ENCODE data around the gene IRGQ.

Gene IRGQ

GRCh38 chr19:43607238-43608205 is 11.6 kb upstream of the IRGQ start (continued):
- TF ChIP-seq KLF7 (tag by site-specific recombination; IDR thresholded peaks at IDR 0.05; ENCODE audit: borderline replicate concordance): 0 out of 2 replicates have a peak, but pooled peaks have one; percentile 36
- no peak for TF ChIP-seq OSR2 (tag by site-specific recombination; IDR thresholded peaks at IDR 0.05)
- no peak for TF ChIP-seq ELK4 (IDR thresholded peaks at IDR 0.05; ENCODE audit: borderline replicate concordance, low read depth, low read length)
- TF ChIP-seq ZNF639 (tag by site-specific recombination; IDR thresholded peaks at IDR 0.05): no peak
- no peak for TF ChIP-seq ZBTB21 (tag by site-specific recombination; IDR thresholded peaks at IDR 0.05)
- TF ChIP-seq ZNF501 (tag by site-specific recombination; IDR thresholded peaks at IDR 0.05): no peak
- peak; percentile 79 for TF ChIP-seq GLIS2 (tag by site-specific recombination; IDR thresholded peaks at IDR 0.05)
- no peak for TF ChIP-seq ZEB2 (tag by site-specific recombination; IDR thresholded peaks at IDR 0.05)
- 0 out of 2 replicates have a peak, but pooled peaks have one; percentile 72 for TF ChIP-seq ZNF645 (tag by site-specific recombination; IDR thresholded peaks at IDR 0.05)
- no peak for TF ChIP-seq ZNF544 (tag by site-specific recombination; IDR thresholded peaks at IDR 0.05)
- no peak for TF ChIP-seq ZNF747 (tag by site-specific recombination; IDR thresholded peaks at IDR 0.05)
- no peak for TF ChIP-seq ZNF585B (tag by site-specific recombination; IDR thresholded peaks at IDR 0.05)
- TF ChIP-seq ZSCAN4 (tag by site-specific recombination; IDR thresholded peaks at IDR 0.05): peak; percentile 97
- peak; percentile 8; the same call in 1 of the 2 replicates for TF ChIP-seq KLF17 (tag by site-specific recombination; IDR thresholded peaks at IDR 0.05)
- no peak for TF ChIP-seq ZNF571 (tag by site-specific recombination; IDR thresholded peaks at IDR 0.05)
- TF ChIP-seq PATZ1 (tag by site-specific recombination; IDR thresholded peaks at IDR 0.05): 0 out of 2 replicates have a peak, but pooled peaks have one; percentile 17
- TF ChIP-seq ZBTB17 (tag by site-specific recombination; IDR thresholded peaks at IDR 0.05): no peak
- peak; percentile 25; the same call in 1 of the 2 replicates for TF ChIP-seq ZNF211 (tag by site-specific recombination; IDR thresholded peaks at IDR 0.05; ENCODE audit: low read depth)
- TF ChIP-seq ZIC2 (tag by site-specific recombination; IDR thresholded peaks at IDR 0.05): peak; percentile 37; the same call in 1 of the 2 replicates
- no peak for TF ChIP-seq ZNF596 (tag by site-specific recombination; IDR thresholded peaks at IDR 0.05)
- TF ChIP-seq ZNF248 (tag by site-specific recombination; IDR thresholded peaks at IDR 0.05): no peak
- no peak for TF ChIP-seq ZNF791 (tag by site-specific recombination; IDR thresholded peaks at IDR 0.05)
- no peak for TF ChIP-seq HOXC10 (CRISPR knock-in tag; IDR thresholded peaks at IDR 0.05)
- TF ChIP-seq ZNF701 (tag by site-specific recombination; IDR thresholded peaks at IDR 0.05): no peak
- no peak for TF ChIP-seq ZSCAN5A (tag by site-specific recombination; IDR thresholded peaks at IDR 0.05)
- no peak for TF ChIP-seq ZNF366 (tag by site-specific recombination; conservative IDR thresholded peaks at IDR 0.05)
- 0 out of 2 replicates have a peak, but pooled peaks have one; percentile 38 for TF ChIP-seq EGR2 (tag by site-specific recombination; IDR thresholded peaks at IDR 0.05; ENCODE audit: low read depth)
- no peak for TF ChIP-seq ZNF155 (tag by site-specific recombination; IDR thresholded peaks at IDR 0.05)
- TF ChIP-seq ZNF174 (tag by site-specific recombination; IDR thresholded peaks at IDR 0.05): no peak
- no peak for TF ChIP-seq ZNF777 (tag by site-specific recombination; IDR thresholded peaks at IDR 0.05; ENCODE audit: borderline replicate concordance)
- TF ChIP-seq ZNF837 (tag by site-specific recombination; IDR thresholded peaks at IDR 0.05): no peak
